Fibroblast of pulmonary artery (primary cell): Measurements from ENCODE around the gene TGM2.
"Not testable (repeated sequence)": the region's sequence is repeated elsewhere in the genome, so short reads cannot be mapped to it uniquely, and the experiment has no call there.

Experiments used
- DNase-seq: peaks from one replicate; pipeline ENCODE4 v3.0.0-alpha.2; 2010; ENCODE audit warnings: low read depth
- H3K4me3 ChIP-seq: replicated peaks from 2 replicates; pipeline ENCODE4 v1.5.1; 2011; ENCODE audit warnings: low read depth, mild to moderate bottlenecking, control low read depth, low read length, moderate library complexity
- CTCF ChIP-seq: IDR thresholded peaks from 2 replicates; pipeline ENCODE4 v1.5.1; 2011; ENCODE audit warnings: mild to moderate bottlenecking, control low read depth, low read length, inconsistent platforms; ENCODE audit errors: missing control alignments

The TGM2 gene

GRCh38 chr20:38108986-38109541 is 56.0 kb downstream of the TGM2 start:
- TF ChIP-seq CTCF = no peak
- DNase-seq = peak; percentile 76

GRCh38 chr20:38108438-38108985 is 56.6 kb downstream of the TGM2 start:
- TF ChIP-seq CTCF = no peak
- no peak overlapping the region for H3K4me3 ChIP-seq
- peak; percentile 74 for DNase-seq

More at GRCh38 chr20:38108986-38109541, 56.0 kb downstream of the TGM2 start:
- H3K4me3 ChIP-seq = no peak overlapping the region

GRCh38 chr20:38107916-38108315 is 57.2 kb downstream of the TGM2 start:
- H3K4me3 ChIP-seq, DNase-seq: not testable (repeated sequence)

GRCh38 chr20:38107386-38107785 is 57.7 kb downstream of the TGM2 start:
- H3K4me3 ChIP-seq, DNase-seq: not testable (repeated sequence)

- TF ChIP-seq CTCF = no peak
- H3K4me3 ChIP-seq = no peak overlapping the region
- DNase-seq = no peak
Observed at GRCh38 chr20:38106461-38106860, 58.6 kb downstream of the TGM2 start.

DNA sequence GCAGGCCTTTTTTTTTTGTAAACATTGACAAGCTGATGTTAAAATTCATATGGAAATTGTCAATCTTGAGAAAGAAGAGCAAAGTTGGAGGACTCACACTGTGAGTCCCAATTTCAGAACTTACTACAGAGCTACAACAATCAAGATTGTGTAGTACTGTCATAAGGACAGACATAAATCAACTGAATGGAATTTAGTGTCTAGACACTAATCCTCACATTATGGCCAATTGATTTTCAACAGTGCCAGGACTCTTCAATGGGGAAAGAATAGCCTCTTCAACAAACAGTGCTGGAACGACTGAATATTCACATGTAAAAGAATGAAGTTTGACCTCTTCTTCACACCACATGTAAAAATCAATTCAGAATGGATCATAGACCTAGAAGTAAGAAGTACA is 60.8 kb downstream of the TGM2 start:
- DNase-seq = no peak
- TF ChIP-seq CTCF = no peak
- no peak overlapping the region for H3K4me3 ChIP-seq

- not testable (repeated sequence) for H3K4me3 ChIP-seq, DNase-seq
Observed at GRCh38 chr20:38102206-38102605, 62.9 kb downstream of the TGM2 start.

DNA sequence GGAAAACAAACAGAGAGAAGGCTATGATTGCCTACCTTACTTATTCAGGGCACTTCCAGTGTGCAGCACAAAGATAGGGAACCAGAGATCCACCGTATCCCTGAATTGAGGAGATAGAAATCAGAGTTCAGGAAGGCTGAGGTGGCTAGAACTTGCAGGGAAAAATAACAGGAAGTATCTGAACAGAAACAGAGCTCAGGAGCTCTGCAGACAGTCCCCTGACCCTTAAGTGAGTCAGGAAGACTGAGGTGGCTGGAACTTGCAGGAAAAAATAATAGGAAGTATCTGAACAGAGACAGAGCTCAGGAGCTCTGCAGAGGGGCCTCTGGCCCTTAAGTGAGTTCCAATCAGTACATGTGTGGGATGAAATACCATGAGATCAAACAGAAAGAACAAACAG is 66.1 kb downstream of the TGM2 start:
- DNase-seq = no peak
- H3K4me3 ChIP-seq = no peak overlapping the region
- TF ChIP-seq CTCF = no peak
